HG03066 (cell line): ENCODE measurements around the gene UBN1.

Experiments
- ATAC-seq: cut with Tn5 transposase; IDR thresholded peaks from one replicate; pipeline ENCODE4 v1.9.1; 2021; ENCODE audit warnings: low read depth; ENCODE audit not compliant: unreplicated experiment

The UBN1 gene

DNA sequence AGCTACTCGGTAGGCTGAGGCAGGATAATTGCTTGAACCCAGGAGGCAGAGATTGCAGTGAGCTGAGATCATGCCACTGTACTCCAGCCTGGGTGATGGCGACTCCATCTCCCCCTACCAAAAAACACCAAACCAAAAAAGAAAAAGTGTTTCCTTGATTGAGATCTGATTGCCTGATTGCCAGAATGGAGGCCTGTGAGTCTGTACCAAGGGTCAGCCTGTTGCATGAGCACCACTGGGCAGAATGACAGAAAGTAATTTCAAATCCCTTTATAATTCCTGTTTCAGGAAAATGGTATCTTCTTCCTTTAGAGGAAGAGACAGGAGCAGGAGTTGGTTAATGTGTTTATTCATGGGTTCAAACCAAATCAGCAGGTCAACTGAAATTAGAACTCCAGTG, 8.5 kb downstream of the UBN1 start:
- ATAC-seq = no peak

DNA sequence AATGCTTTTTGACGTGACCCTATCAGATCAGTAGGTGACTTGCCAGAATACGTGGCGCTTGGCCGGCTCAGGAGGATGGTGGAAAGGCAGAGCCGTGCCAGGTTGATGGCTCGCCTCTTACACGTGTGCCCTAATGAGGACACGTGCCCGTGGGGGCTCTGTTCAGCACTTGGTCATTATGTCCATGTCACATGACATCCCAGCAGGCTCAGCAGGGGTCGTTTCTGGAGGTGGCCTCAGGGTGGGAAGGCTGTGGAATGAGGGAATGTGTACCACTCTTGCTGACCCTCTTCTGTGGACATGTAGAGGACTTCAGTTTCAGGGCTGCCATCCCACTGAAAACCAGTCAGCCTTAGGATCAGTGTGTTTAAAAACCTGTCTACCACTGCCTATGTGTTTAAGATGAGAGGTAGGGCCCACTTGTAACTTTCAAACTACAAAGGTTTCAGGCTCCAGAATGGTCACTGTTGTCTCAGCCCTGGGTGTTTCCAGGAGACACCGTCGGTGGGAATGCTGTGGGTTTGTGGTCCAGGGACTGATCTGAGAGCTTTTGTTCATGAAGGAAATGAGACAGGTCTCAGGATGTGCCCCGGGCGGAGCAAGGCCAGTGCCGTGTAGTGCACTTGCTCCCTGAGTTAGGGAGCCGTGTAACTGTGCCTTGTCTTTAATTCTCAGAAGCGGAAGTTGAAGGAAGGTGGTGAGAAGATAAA, 12.1 kb downstream of the UBN1 start:
- no peak for ATAC-seq

DNA sequence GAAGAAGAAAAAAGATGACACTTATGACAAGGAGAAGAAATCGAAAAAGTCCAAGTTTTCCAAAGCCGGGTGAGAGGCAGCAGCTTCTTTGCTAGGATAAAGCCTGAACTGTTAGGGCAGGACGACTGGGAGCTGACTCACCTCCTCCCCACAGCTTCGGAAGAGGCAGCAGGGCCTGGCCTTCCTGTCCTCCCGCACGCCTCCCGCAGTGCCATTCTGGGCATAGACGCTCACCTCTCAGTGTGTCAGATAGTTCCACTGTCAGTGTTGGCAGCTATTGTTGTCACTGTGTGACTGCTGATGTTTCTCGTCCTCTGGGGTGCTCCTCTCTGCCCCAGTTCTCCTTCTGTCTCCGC, 12.6 kb downstream of the UBN1 start:
- ATAC-seq = no peak

DNA sequence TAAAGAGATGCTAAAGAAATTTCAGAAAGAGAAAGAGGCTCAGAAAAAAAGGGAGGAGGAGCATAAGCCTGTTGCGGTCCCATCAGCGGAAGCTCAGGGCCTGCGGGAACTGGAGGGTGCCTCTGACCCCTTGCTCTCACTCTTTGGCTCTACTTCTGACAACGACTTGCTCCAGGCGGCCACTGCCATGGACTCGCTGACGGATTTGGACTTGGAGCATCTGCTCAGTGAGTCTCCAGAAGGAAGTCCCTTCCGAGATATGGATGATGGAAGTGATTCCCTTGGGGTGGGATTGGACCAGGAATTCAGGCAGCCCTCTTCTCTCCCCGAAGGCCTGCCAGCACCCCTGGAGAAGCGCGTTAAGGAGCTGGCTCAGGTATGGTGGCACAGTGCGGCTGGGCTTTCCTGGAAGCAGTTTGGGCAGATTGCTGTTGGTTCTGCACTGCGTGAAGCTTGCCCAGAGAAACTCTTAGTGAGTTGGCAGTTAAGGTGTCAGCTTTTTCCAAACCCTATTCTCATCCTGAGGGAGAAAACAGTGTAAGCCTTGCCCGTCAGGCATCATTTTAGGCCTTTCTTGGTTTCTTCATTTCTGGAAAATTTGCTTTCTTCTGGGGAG, 13.6 kb downstream of the UBN1 start:
- ATAC-seq = no peak

DNA sequence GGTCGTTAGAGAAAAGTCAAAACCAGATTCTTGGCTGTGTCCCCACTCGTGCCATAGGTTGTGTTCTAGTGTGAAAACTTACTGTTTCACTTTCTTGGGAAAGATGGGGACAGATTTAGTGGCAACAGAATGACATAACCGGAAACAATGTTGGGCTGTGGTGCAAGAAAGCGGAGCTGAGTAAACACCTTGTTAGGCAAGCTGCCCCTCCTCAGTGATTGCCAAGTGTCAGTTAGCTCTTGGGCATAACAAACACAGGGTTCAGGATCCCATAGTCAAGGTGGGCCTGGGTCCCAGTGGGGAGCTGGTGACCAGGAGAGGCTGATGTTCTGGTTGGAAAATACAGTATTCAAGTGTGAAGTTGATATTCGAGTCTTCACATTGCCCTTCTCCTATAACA, 15.4 kb downstream of the UBN1 start:
- no peak for ATAC-seq

DNA sequence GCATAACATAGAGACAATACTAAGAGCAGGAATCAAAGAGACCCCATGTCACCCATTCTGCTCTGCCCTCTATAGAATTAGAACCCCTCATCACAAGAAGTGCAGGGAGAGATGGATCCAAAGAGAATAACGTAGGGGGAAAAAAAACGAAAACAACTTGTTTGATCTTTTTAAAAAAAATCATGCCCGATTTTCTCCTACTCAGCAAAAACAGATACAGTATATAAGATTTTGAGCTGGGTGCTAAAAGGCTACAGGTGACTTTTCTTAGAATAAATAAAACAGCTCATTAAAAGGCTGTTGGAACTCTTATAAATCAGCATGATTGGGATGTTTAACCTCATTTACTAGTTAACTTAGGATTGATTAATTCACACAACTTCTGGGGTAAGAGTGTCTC, 17.4 kb downstream of the UBN1 start:
- no peak for ATAC-seq

DNA sequence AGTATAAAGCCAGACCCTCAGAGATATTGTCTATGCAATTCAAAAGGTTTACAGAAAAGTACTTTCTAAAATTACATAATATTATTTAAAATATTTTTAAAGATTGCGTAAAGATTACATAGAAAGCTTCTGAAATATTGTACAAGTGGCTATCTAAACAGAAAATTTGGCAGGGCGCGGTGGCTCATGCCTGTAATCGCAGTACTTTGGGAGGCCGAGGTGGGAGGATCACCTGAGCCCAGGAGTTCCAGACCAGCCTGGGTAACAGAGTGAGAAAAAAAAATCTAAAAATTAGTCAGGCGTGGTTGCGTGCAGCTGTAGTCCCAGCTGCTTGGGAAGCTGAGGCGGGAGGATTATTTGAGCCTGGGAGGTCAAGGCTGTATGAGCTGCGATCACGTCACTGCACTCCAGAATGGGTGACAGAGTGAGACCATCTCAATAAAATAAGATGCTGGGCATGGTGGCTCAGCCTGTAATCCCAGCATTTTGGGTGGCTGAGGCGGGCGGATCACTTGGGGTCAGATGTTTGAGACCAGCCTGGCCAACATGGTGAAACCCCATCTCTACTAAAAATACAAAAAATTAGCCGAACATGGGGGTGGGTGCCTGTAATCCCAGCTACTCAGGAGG, 18.1 kb downstream of the UBN1 start:
- no peak for ATAC-seq

DNA sequence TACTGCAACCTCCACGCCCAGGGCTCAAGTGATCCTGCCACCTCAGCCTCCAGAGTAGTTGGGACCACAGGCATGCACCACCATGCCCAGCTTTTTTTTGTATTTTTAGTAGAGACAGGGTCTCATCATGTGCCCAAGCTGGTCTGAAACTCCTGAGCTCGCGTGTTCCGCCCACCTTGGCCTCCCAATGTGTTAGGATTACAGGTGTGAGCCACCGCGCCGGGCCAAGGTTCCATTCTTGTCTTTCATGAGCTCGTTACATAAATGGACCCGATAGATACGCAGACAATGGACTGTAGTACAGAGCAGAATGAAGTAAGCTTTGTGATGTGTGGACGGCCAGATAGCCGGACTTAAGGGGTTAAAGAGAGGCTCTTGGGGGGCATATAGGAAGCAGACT, 19.3 kb downstream of the UBN1 start:
- no peak for ATAC-seq

DNA sequence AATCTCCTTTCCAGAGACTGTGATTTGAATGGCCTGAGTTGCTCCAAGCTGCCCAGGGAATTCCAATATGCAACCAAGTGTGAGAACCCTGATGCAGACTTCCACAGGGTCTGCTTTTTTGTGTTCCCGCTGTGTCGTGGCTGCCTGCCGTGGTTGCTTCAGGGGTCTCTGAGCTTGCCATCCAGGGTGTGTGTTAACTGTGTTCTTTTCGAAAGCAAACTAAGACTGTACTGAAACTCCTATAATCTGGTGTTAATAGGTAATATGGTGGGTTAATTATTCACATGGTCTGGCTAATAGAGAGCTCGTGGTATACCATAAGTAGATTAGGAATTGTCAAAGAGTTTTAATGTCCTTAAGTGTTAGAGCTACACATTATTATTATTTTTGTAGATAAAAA, 20.7 kb downstream of the UBN1 start:
- no peak for ATAC-seq

DNA sequence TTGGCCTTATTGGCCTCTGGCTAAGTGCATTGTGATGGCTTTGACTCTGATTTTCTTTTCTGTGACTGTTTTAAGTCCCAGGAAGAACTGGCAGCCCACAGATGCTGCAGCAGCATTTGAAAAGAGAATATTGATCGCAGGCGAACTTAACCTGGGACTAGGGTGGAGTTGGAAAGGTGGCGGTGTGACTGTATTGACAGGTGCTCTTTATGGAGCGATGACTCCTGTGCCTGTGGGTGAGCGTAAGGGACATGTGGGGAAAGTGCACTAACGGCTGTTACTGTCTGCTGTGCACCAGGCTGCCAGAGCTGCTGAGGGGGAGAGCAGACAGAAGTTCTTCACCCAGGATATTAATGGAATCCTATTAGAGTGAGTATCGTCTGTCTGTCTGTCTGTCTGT, 21.3 kb downstream of the UBN1 start:
- no peak for ATAC-seq

DNA sequence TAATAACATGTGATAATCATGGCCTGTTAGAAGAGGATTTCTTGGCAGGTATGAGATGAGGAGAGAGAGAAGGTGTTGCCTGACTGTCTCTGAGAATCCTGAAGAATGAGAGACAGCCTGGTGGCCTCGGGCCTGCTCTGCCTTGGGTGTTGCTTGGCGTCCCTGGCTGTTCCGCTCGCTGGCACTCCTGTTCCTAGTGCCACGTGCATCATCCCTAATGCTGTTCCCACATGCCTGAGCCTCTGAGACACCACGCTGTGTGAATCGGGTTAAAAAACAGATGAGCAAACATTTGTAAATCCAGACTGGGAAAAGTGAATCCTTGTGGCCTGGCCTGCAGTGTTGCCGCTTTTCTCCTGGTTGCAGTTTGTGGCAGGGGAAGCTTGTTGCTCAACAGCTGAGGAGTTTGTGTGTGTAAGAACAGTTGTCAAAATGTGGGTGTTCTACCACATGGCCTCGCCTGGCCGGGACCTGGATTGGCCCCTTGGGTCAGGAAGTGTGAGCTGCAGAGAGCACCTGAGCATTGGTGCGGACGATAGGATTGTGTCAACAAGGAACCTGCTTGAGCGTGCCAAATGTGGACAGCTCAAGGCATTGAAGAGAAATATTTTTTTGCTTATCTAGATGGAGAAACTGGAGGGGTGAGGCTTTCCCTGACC, 22.0 kb downstream of the UBN1 start:
- ATAC-seq = no peak

DNA sequence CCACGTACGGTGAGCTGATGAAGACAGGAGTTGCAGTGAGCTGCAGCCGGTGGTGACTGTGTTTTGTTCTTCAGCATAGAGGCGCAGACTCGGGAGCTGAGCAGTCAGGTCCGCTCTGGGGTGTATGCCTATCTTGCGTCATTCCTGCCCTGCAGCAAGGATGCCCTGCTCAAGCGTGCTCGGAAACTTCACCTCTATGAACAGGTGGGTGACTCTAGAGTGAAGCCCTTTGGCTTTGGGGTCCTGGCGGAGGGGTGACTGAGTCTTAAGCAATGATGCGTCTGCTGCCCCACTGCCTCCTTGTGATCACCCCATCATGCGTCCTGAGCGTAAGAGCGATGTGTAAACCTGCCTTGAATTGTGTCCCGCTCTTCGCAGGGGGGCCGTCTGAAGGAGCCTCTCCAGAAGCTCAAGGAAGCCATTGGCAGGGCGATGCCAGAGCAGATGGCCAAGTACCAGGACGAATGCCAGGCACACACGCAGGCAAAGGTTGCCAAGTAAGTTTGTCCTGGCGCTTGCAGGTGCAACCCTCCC, 22.9 kb downstream of the UBN1 start:
- no peak for ATAC-seq

DNA sequence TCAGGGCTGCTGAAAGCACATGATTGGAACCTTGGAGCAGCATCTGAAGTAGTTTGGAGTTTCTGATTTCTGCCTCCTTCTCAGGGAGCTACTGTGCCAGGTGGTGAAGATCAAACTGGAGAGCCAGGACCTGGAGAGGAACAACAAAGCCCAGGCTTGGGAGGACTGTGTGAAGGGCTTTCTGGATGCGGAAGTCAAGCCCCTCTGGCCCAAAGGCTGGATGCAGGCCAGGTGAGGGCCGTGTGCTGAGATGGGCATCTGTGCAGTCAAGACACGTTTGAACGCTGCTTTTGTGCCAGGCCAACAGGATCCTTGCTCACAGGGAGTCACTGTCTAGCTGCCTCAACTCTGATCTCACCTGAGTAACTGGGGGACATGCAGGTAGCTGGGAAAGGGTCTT, 23.8 kb downstream of the UBN1 start:
- no peak for ATAC-seq

DNA sequence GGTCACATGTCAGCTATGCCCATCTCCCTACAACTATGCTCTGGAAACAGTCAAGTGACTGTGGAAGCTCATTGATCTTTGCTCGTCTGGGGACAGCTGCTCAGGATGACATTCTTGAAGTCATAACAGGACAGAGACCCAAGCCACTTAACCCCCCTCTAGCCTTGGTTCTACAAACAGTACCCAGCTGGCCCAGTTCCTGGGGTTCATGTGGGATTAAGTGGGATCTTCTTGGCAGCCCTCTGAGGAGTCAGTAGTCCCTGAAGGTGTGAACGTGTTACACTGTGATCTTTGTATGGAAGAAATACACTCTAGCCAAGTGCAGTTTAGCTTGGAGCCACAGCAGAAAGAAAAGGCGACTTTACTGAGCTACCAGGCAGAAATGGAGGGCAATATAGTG, 25.8 kb downstream of the UBN1 start:
- ATAC-seq = no peak

DNA sequence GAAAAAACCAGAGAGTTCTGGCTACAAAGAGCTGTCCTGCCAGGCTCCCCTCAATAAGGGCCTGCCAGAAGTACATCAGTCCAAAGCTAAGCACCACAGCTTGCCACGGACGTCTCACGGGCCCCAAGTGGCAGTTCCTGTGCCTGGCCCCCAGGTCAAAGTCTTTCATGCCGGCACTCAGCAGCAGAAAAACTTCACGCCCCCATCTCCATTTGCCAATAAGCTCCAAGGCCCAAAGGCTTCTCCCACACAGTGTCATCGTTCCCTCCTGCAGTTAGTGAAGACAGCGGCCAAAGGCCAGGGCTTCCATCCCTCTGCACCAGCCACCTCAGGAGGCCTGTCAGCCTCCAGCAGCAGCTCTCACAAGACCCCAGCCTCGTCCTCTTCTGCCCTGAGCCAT, 27.4 kb downstream of the UBN1 start:
- ATAC-seq = no peak

DNA sequence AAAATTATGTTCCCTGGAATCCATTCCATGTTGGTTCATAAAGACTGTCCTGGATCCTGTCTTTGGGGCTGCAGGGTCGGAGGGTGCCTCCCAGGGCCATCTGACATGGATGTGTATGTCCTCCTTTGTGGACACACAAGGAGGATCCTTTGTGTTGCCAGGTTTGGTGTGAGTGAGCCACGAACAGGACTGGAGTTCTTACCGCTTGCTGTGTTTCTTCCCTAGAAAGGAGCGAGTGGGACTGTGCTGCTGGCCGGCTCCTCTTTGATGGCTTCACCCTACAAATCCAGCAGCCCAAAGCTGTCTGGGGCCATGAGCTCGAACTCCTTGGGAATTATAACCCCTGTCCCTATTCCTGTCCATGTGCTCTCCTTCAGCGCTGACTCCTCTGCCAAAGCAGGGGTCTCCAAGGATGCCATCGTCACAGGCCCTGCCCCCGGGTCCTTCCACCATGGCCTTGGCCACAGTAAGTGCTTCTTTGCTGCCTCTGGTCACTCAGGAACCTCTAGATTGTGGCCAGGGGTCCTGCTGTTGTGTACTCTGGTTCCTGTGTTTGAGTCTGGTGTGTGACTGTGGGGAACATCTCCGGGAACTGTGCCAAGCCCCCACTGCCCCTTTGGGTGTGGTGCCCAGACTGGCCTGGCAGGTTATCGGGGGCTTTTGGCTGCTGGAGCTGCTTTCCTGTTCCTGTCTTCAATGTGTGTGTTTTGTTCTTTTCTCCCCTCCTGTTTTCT, 29.5 kb downstream of the UBN1 start:
- ATAC-seq = no peak

DNA sequence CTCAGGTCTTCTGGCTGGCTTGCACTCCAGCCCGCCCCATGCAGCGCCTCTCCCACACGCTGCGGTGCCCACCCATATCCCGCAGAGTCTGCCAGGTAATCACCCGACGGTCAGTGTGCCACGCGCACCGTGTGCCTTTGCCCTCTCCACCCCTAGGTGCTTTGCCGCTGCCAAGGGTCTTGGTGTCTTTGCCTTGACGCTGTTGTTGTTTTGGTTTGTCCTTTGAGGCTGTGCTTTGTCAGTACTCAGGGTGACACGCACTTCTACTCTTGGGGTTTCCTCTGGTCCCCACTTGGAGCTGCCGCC, 30.1 kb downstream of the UBN1 start:
- no peak for ATAC-seq

DNA sequence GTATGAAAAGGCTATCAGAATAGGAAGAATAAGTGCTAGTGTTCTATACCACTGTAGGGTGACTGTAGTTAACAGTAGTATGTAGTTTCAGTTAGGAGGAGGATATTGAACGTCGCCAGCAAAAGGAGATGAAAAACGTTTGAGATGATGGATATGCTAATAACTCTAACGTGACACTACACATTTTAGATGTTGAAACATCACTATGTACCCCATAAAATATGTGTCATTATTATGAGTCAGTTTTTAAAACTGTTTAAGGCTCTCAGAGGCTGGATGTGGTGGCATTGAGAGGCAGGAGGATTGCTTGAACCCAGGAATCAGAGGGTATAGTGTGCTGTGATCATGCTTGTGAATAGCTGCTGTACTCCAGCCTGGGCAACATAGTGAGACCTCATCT, 31.8 kb downstream of the UBN1 start:
- no peak for ATAC-seq

DNA sequence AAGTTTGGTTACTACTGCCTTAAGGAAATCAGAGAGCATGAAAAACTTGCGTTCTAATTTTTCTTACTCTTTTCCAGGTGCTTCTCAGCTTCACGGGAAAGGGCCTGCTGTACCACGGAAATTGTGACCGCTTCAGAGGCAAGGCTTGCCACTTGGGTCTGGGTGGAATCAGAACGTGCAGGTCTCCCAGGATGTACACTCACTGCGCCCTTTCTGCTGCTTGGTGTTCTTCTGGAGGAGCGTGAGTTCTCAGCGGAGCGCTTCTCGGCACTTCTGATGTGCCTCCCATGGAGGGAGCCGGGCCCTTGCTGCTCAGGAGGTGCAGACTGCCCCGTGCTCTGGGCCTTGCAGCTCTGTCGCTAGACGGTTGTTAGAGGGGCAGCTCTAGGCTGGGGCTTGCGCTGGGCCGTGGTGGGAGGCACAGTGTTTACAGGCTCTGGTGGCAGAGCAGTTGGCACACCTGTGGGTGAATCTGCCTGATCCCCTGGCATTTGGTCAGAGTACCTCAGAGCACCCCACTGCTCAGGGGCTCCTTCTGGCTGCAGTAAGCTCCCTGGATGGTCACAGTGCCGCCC, 32.8 kb downstream of the UBN1 start:
- ATAC-seq = no peak

DNA sequence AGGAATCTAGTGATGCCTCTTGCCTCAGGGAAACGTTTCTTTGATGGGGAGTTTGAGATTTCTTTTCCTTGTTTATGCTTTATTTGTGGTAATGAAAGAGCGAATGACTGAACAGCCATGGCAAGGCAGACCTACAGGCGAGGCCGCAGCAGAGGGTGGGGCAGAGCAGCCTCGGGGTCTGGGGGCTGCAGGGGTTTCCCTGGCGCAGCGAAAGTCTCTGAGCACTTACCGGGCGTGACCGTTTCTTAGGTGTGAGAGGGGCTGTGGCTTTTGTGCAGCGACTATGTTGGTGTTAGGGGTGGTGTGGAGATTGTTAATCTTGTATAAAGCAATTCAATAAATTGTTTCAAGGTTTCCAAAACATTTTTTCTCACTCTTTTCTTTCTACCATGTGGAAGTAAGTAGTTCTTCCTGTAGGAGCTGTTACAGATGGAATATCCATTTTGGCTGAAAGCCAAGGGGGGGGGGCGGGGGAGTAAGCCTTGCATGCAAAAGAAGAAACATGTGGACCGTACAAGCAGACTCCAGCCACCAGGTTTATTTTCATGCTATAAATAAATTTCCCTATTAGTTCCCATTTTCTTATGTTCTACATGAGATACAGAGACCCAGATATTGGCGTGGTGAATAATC, 34.8 kb downstream of the UBN1 start:
- ATAC-seq = no peak
